Measurements from ENCODE around the gene AQP6.

DNA sequence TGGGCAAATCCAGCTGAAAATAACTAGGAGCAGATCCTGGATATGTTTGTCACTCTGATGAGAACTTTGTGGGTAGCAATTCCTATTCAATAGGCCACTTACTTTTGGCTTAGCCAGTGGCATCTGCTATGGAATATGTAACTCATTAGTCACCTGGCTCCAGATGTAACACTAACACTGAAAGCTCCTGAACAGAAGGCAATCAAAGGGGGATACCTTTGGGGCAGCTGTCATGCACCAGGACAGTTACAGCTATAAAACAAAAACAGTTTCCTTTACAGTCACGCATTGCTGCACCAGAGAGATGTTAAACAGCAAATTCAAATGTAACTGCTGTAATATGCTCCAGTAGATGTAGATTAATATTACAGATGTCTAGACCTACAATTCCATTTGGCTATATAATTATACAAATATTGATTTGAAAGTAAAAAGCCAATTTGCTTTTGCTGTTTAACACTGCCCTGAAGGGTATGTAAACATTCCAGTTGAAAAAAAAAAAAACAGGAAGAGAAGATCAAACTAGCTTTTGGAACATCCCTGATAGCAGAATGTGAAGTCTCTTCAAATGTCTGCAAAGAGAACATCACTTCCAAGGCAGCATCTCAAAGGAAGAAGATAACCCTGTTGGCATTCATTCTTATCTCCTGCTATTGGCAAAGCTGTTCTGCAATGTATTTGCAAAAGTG lies 34.2 kb downstream of the AQP6 start:
- no peak for TF ChIP-seq EZH2 (optimal IDR thresholded peaks at IDR 0.05; ENCODE audit: low read depth, low read length)
- TF ChIP-seq, protein P1, sequence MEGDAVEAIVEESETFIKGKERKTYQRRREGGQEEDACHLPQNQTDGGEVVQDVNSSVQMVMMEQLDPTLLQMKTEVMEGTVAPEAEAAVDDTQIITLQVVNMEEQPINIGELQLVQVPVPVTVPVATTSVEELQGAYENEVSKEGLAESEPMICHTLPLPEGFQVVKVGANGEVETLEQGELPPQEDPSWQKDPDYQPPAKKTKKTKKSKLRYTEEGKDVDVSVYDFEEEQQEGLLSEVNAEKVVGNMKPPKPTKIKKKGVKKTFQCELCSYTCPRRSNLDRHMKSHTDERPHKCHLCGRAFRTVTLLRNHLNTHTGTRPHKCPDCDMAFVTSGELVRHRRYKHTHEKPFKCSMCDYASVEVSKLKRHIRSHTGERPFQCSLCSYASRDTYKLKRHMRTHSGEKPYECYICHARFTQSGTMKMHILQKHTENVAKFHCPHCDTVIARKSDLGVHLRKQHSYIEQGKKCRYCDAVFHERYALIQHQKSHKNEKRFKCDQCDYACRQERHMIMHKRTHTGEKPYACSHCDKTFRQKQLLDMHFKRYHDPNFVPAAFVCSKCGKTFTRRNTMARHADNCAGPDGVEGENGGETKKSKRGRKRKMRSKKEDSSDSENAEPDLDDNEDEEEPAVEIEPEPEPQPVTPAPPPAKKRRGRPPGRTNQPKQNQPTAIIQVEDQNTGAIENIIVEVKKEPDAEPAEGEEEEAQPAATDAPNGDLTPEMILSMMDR (IDR thresholded peaks at IDR 0.05; ENCODE audit: low read length): no peak
- no peak for TF ChIP-seq EZH2phosphoT487 (IDR thresholded peaks at IDR 0.05; ENCODE audit: low read length)
